UCSD-AML1 (cell line): Measurements from ENCODE around the gene CDC26.
"Not testable (repeated sequence)": the region's sequence is repeated elsewhere in the genome, so short reads cannot be mapped to it uniquely, and the experiment has no call there.

Experiments
- DNase-seq: peaks from one replicate; lab custom pipeline; 2025; ENCODE audit not compliant: unreplicated experiment; lab: John Stamatoyannopoulos, UW

CDC26 gene

DNA sequence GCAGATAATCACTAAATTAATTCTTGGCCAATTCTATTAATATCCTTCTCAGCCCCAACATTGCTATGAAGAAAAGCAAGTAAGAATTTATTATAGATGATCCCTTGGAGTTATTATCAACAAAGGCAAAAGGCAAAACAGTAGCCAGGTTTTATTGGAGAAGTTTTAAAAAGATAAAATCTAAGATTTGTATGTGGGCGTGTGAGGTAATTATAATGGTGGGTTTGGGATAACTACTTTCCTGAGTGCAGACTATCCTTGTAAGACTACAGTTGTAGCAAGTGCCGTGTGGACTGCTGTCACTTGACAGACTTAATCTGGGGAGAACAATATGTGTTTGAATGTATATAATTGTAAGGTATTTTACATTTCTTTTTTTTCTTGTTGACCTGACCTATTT, 30.8 kb downstream of the CDC26 start:
- no peak for DNase-seq

DNA sequence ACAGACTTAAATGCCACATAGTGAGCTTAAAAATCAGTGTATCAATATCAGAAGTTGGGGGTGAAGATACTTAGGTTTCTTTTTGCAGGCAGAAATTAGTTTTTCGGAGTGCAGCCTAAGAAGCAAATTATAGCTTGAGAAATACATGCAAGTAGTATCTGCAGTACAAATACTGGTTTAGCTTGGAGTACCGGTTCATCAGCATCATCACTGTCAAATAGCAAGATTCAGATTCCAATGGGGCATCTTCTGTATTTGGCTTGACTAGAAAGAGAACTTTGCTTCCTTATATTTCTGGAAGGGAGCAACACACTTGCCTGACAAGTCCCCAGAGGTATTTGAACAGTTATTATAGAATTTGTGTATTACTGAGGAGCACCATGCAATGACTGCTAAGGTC, 34.2 kb downstream of the CDC26 start:
- no peak for DNase-seq

DNA sequence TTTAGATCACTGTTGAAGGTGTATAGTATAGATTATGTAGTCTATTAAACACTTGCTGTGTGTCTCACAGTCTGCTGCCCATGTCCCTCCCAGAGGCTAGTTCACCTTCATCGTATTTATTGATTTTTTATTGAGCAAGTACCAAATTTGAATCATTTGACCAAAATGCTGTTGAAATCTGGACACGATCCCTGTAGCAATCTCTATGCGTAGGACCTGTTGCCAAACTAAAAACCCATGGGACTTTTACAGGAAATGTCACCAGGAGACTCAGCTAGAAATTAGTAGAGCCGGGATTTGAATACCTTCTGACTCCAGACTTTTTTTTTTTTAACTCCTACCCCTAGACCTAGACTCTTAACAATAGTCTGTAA, 36.5 kb downstream of the CDC26 start:
- DNase-seq: no peak

DNA sequence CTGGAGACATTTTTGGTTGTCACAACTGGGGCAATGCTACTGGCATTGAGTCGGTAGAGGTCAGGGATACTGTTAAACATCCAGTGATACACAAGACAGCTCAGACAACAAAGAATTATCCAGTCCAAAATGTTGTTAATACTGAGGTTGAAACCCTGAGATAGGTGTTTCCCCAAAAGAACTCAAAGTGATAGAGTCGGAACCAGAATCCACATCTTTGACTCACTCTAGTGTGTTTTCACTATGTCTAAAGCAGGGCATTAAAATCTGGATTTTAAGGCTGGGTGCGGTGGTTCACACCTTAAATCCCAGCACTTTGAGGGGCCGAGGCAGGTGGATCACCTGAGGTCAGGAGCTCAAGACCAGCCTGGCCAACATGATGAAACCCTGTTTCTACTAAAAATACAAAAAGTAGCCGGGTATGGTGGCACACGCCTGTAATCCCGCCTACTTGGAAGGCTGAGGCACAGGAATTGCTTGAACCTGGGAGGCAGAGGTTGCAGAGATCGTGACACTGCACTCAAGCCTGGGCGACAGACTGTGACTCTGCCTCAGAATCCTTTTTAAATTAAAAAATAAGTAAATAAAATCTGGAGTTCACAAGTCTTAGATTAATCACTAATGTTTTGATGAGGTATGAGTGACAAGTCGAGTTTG, 37.0 kb downstream of the CDC26 start:
- DNase-seq: no peak

DNA sequence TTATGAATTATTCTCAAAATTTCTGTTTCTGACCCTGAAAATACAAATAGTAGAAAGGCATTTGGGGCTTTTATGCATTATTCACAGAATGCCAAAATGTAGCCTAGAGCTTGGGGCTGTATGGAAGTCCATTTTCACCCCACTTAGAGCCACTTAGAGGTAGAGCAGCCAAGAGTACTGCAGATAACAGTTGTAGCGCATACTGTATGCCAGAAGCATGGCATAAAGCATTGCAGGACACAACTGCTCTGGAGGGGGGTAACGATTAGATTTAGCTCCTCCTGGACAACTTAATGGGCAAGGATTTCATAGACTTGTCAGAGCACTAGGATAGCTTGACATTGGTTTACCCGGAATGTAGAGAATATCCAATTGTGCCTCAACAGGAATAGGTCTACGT, 38.3 kb downstream of the CDC26 start:
- no peak for DNase-seq

DNA sequence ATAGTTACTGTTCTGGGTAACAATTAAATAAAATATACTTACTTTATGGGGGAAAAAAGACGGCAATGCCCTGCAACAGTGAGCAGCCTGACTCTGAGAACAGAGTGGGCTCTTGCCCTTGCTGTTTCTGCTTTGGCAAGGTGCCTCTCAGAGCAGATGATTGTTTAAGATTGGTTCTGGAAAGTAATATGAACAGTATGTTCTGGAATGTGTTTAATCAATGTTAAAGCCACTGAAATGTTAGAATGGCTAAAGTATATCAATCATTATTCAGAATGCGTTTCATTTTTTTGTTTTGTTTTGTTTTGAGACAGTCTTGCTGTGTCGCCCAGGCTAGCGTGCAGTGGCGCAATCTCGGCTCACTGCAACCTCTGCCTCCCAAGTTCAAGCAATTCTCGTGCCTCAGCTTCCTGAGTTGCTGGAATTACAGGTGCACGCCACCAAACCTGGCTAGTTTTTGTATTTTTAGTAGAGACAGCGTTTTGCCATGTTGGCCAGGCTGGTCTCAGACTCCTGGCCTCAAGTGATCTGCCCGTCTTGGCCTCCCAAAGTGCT, 39.6 kb downstream of the CDC26 start:
- DNase-seq: not testable (repeated sequence)

DNA sequence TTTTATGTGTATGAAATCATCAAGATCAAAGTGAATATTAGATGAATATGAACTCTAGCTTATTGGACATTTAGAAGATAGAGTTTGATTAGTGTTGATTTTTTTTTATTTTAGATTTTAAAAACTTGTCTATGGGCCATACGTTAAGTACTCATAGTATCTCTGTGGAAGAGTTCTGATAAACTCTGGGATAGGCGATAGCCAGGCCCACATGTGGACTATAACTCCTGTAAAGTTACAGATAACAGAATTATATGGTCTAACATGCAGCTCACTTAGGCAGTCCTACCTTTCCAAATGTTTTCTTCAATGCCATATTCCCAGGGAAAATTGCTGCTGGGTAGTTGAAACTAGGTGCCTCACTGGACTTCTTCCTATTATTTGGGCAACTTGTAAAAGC, 43.7 kb downstream of the CDC26 start:
- DNase-seq: no peak

DNA sequence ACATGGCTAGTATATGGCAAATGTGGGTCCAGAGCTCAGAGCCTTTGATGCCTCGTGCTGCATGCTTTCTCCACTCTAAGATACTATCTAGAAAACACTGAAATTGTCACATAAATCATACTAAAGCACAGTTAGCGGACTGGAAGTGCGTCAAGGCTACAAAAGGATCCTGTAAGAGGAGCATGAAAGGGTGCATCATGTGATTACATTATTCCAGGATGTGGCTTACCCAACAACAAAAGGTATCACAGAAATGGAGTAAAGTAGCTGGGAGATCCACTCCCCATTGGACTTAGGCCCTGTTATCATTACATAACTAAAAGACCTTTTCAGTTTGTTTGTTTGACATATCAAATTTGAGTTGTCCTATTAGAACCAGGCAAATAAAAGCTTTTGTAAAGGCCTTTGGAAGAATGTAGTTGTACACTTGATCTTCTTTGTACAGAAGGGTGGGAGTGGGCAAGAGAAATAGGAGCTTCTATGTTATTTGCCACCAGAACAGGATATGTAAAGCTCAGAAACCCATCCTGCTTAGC, 47.2 kb downstream of the CDC26 start:
- no peak for DNase-seq

DNA sequence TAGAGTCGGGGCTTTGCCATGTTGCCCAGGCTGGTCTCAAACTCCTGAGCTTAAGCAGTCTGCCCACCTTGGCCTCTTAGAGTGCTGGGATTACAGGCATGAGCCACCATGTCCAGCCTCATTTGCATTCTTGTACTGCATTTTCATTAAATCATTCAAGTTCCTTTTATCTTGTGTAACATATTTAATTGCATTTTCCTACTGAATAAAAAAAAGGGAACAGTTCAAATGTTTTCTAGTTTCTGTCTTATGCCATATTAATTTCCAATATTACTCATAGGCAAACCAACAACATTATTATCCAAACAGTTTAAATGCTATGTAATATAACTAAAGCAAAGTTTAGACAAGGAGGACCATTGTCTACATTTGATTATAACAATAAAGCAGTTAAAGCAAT, 47.9 kb downstream of the CDC26 start:
- no peak for DNase-seq

DNA sequence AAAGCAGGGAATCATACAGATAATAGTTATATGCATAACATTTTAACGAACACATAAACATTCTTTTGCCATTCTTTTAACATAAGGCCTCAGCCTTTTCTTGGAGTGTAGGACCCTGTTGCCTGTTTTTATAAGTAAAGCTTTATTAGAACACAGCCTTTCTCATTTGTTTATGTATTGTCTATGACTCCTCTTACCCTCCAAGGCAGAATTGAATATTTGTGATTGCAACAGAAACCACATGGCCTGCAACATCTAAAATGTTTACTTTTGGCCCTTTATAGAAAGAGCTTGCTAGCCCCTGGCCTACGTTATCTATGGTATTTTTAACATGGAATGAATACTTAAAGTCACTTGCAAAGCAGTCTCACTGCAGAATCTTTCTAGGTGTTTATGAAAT, 51.4 kb downstream of the CDC26 start:
- DNase-seq: no peak

DNA sequence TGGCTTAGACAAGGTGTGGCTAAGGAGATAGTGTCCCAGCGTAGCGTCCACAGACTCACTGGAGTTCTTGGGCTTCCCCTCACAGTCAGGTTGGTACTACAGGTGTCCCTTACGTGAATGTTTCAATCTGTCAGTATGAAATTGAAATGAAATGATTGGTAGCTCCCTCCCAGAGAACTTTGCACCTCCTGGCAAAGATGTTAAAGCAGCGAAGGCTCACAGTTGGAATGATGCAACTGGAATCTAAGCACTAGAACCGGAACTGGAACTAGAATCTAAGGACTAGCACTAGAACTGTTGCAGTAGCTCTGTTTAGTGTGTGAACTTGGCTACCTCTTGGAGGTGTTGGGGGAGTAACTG, 52.9 kb downstream of the CDC26 start:
- no peak for DNase-seq

DNA sequence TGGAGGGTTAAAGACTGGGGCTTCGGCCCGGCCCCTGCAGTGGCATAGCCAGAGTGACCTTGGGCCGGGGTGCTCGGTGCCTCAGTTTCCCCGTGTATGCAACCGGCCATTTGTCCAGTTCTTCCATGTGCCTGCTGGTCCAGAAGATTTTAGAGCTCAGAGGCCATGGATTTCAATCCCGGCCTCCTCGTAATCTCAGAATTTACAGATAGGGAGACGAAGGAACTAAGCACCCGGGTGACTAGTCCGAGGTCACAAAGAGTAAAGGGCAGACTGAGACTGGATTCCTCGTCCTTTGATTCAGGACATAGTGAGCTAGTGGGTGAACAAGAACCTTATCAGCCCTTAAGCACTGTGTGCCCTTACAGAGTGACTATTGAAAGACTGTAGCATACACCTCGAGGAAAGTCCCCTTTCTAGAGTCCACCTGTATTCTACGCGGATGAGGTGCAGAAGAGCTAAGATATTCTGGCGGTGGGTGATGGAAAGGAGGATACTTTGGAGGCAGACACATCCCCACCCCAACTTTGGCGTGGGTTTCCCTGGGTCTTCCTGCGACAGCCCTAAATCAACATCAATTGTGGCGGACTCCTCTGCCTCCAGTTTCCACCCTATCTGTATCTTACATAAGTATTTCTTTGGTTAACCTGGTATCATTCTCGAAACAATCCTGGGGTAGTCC, 53.4 kb downstream of the CDC26 start:
- DNase-seq: no peak

DNA sequence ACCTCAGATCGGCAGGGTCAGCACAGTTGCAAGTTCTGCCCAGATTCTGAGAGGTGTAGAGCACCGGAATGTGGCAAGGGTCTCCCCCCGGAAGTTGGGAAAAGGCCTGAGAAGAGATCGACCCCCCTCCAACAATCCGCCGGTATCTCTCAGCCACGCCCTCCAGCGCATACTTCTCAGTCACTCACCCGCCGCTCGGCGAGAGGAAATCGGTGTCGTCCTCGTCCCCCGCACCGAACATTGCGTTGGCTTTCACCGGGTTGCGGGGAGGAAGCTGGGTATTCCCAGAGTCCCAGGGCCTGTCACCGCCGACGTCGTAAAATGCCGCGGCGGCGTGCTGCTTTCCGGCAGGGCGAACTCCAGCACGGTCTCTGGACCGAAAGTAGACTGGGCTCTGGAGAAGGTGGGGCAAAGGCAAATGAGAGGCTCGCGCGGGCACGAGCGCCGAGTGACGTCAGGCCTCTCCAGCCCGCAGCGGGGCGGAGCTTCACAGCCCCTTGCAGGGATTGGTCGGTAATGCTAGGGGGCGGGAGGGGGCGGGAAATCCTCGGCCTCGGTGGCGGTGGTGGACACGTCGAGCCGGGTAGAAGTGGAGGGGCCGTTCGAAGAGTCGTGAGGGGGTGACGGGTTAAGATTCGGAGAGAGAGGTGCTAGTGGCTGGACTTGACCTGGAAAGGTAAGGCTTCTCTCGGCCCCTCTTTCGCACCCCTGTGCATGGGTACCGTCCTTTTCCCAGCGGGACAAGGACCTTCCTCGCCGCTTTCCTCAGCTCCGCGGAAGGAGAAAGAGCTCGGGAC, 54.2 kb downstream of the CDC26 start, which contains the start of the genes FKBP15 and SLC31A1:
Gene FKBP15, minus strand, starts transcription at position 275 of the 797 bp plus-strand sequence. Its CDS starts 34 bp downstream, at position 241.
Gene SLC31A1, plus strand, starts transcription at position 542 of the 797 bp plus-strand sequence. CDS start 34,605 bp downstream, outside the sequence.
- DNase-seq: peak; percentile 98

DNA sequence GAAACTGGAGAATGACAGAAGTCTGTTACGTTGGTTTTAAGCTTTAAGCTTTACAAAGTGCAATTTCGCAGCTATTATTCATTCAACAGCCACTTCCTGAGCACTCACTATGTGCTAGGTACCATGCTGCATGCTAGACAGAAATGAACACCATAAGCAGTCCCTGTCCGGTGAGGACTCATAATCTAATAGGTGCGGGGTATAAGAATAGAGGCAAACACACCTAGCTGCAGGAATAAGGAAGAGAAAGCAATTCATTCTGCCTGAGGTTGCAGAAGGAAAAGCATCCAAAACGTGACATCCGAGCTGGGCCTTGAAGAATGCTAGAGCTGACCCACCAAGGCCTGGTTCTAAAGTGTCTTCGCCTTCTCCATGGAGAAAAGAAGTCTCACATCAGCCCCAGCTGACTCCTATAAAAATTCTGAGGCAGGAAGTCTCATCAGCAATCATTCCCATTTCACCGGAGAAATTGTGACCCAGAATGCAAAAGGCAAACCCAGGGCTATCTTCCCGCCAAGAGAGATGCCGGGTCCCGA, 54.8 kb downstream of the CDC26 start:
- DNase-seq: no peak

DNA sequence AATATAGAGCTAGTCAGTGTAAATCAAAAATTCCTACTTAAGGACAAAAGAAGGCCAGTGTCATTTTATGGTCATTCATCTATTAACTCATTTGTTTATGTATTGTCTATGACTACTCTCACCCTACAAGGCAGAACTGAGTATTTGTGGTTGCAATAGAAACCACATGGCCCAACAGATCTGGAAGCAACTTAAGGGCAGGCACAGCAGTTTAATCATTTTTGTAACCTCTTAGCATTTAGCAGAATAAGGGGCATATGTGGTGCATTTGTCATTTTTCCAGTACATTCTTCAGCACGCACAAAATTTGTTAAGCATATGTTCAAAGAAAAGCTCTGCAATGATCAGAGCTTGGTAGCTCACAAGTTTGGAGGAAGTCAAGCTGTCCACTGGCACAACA, 55.4 kb downstream of the CDC26 start:
- DNase-seq: no peak

DNA sequence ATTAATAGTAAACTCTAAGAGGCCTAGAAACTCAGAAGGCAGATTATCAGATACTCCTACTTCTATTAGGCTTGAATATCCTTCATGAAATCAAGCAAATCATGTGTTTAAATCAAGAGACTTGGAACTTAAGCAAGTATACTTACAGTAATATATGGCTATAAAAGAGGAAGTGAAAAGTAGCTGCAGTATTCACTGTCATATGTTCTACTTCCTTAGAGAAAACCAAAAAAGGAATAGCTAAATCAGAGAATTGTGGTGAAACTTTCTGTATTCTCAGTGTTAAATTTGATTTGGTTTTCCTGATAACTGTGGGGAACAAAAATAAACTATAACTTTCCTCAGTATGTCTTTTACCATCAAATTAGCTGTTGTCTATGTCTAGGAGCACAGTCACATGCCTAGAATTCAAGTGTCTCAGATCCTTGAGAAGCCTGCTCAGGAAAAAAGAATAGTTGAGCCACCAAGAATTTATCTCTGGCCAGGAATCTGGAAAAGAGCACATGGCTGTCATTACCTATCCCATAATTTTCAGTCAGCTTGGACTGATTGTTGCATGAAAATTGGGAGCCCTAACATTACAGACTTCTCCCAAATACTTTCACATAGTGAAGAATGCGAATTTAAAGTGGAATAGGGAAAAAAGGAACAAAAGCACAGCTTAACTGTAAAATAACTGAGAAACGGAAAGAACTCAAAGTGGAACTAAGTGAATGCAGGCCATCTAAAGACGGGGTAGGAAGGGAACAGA, 56.0 kb downstream of the CDC26 start:
- DNase-seq: no peak
